Measurements from ENCODE around the gene GDF10.
A peak's percentile ranks its signal among the peaks of the same experiment; 100 is the strongest.

GDF10 gene

DNA sequence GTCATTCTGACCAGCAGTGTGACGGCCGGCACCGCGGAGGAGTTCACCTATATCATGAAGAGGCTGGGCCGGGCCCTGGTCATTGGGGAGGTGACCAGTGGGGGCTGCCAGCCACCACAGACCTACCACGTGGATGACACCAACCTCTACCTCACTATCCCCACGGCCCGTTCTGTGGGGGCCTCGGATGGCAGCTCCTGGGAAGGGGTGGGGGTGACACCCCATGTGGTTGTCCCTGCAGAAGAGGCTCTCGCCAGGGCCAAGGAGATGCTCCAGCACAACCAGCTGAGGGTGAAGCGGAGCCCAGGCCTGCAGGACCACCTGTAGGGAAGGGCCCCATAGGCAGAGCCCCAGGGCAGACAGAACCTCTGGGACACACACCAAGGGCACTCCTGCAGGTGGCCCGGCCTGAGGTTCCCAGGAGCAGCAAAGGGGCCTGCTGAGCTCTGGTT is 57.2 kb downstream of the GDF10 start:
- DNase-seq = no peak

DNA sequence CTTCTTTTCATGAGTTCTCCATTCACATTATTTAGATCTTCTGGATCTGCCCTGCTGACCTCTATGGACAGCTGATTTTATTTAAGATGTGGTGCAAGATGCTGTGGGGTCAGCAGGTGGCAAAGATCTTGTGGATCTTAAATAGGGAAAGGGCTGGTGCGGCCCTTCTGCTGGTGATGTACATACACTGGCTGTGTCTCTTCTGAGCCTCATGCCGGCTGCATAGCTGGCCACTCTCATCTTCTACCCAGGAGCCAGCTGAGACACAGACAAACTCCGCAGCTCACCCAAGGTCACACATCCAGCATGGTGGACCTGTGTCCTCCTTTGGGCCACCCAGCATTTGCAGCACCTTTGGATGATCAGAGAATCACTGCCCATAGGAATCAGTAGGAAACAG is 57.9 kb downstream of the GDF10 start:
- DNase-seq = no peak

DNA sequence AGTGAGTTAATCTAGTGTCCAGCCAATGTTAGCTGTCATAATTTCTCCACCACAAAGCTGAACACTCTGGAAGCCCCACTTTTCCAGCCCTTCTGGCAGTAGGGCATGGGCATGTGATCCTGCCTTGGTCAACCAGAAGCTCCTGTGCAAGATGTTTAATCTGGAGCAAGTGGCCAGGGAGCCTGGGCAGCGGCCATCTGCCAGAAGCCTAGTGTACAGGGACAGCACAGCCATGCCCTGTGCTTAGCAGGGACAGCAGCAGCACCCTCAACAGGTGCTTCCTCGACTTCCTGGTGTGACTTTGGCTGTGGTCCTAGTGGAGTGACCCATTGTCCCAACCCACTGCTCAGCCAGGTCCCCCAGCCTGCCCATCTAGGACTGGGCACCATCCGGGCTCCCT is 58.5 kb downstream of the GDF10 start:
- no peak for DNase-seq

DNA sequence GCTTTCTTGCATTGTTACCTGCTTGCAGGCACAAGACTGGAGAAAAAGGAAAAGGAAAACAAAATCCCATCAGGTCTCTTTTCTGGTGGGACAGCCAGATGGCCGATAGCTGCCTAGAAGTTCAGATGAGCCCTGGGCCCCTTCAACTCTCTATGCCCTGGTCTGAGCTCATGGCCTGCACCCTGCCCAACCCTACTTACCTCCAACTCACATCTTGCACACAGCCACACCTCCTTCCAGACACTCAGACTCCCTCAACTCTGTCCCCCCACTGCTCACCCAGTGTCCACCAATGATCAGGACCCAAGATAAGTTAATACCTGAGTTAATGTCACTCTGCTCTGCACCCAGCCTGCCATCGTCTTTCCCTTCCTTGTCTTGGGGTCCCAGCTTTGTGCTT is 59.1 kb downstream of the GDF10 start:
- no peak for DNase-seq

DNA sequence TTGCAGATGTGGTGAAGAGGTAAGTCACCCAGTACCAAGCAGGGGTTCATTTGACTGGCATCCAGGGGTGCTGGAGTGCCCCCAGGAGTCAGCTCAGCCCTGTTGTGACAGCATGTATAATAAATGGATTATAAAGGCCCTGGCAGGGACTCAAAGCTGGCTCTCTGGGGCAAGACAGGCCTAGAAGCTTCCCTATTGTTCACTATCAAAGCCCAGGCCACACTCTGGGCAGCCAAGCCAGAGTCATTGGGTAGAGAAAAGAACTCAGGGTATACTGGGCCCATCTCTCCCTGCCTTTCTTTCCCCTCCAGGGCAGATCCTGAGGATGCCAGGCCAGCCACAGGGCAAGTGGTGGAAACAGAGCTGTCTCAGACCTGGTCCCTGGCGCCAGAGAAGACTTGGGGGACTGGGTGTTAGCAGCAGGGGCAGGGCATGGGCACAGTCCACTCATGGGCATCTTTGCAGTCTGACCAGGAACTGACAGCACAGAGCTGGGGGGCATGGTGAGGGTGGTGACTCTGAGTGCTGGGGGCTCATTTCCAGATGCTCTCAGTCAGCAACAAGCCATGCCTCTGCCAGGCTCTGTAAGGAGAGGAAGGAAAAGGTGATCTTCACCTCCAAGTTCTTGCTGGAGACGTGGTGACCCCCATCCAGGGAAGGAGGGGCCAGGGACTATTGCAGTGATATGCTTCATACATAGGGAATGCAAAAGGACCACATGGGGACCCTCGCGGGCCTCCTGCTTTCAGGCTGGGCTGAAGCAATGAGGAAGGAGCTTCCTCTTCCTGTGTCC is 59.8 kb downstream of the GDF10 start:
- no peak for DNase-seq

DNA sequence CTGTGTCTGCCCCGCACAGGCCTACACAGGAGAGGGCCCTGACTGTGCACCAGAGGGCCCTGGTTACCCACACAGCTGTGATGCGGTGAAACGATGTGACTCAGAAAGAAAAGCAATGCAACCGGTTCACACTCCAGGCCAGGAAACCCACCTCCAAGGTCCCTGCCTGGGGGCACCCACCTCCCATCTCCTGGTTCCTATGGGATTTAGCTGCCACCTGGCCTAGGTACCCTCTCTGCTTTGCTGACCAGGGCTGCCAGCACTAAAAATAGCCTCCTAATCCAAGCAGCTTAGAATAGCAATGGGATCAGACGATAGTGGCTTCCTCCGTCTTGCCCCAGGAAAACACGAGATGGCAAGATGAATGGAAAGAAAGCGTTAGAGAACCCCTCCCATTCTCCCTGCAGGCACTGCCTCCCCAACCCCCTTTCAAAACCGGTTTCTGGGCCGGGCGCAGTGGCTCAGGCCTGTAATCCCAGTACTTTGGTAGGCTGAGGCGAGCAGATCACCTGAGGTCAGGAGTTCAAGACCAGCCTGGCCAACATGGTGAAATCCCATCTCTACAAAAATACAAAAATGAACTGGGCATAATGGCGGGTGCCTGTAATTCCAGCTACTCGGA is 60.5 kb downstream of the GDF10 start:
- no peak for DNase-seq

DNA sequence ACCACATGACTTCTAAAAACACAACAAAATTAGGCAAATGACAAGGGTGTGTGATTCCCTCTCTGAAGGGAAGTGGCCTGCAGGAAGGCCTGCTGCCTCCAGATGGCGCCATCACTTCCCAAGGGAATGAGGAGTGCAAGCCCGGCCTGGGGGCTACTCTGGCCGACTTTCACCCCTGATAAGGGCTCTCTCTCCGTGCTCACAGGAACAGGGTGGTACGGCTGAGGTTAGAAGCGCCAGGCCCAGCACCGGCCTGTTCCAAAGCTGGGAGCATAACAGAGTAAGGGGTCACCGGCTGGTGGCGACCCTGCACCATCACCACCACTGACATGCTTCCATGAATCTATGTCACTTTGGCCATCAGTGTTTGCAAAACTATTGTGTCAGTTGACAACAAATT is 61.3 kb downstream of the GDF10 start:
- DNase-seq = peak; percentile 55

DNA sequence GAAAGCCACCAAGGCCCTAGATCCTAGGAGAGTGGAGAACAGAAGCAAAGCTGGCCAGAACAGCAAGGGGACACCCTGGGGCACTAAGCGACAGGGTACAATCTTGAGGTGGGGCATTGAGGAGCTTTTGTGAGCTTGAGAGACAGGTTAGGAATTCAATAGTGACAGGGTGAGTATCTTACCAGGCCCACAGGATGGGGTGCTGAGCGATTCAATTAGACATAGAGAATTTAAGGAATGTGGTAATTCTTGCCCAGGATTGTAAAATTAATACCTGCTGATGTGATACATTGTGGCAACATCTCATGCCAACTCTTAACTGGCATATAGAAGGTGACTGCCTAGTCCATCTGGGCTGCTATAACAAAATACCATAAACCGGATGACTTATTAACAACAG is 62.2 kb downstream of the GDF10 start:
- DNase-seq = no peak
